ENCODE results near the gene ADPRHL1.

Gene ADPRHL1

DNA sequence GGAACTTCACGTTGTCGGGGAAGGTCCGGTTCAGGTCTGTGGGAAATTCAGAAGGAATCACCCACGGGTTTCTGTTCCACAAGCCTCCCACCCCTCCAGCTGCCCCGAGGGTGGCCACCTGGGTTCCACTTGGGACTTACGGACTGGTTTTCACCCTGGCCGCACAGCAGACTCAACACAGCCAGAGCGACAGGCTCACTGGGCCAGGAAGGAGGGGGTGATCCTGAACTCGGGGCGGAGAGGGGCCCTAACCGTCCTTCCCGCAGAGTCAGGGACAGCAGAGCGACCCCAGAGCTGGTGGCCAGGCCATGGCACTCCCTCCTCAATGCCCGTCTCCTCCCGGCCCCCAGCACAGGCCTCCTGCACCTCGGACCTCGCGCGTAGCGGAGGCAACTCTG lies 102.4 kb downstream of the ADPRHL1 start:
- H3K27ac ChIP-seq: peak overlapping the region; percentile 58
- TF ChIP-seq ZFX (IDR thresholded peaks at IDR 0.05): no peak
- TF ChIP-seq, protein P1, sequence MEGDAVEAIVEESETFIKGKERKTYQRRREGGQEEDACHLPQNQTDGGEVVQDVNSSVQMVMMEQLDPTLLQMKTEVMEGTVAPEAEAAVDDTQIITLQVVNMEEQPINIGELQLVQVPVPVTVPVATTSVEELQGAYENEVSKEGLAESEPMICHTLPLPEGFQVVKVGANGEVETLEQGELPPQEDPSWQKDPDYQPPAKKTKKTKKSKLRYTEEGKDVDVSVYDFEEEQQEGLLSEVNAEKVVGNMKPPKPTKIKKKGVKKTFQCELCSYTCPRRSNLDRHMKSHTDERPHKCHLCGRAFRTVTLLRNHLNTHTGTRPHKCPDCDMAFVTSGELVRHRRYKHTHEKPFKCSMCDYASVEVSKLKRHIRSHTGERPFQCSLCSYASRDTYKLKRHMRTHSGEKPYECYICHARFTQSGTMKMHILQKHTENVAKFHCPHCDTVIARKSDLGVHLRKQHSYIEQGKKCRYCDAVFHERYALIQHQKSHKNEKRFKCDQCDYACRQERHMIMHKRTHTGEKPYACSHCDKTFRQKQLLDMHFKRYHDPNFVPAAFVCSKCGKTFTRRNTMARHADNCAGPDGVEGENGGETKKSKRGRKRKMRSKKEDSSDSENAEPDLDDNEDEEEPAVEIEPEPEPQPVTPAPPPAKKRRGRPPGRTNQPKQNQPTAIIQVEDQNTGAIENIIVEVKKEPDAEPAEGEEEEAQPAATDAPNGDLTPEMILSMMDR (conservative IDR thresholded peaks at IDR 0.05): no peak

DNA sequence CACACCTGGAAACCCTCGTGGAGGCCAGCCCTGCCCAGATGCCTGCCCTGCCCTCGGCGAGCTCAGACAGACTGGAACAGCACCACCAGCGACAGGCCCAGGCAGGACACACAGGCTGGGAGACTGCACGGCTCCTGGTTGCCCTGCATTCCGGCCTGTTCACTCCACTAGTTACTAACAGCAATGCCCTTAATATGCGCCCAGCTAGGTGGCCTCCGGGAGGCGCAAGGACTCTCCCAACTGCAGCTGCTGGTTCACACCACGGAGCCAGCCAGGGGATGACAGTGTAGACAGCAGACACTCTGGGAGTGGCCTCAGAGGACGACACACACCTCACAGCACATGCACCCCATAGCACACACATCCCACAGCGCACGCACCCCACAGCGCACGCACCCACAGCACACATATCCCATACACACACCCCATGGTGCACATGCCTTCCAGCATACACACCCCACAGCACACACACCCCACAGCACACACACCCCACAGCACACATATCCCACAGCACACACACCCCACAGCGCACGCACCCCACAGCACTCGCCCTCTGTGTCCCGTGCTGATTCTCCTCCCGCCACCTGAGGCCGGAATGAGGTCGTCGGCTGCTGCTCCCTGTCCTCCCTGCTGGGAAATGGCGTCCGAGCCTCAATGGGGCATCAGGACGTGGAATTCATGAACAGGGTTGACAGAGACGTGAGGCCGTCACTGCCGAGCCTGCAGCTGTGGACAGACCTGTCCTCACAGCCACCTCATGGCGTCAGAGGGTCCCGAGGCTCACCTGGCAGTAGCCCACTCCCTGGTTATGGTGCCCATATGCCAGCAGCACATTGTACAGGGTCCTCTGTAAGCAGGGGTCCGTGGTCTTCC lies 103.0 kb downstream of the ADPRHL1 start:
- peak overlapping the region; percentile 58 for H3K27ac ChIP-seq
- no peak for TF ChIP-seq ZFX (IDR thresholded peaks at IDR 0.05)
- TF ChIP-seq, protein P1 (conservative IDR thresholded peaks at IDR 0.05): no peak
